NCI-H2196 (cell line): ENCODE results near the gene CIRBP.
"Not testable (repeated sequence)": the region's sequence is repeated elsewhere in the genome, so short reads cannot be mapped to it uniquely, and the experiment has no call there.

Experiments
- DNase-seq: peaks from one replicate; lab custom pipeline; 2025; ENCODE audit not compliant: unreplicated experiment; lab: John Stamatoyannopoulos, UW

Gene CIRBP

DNA sequence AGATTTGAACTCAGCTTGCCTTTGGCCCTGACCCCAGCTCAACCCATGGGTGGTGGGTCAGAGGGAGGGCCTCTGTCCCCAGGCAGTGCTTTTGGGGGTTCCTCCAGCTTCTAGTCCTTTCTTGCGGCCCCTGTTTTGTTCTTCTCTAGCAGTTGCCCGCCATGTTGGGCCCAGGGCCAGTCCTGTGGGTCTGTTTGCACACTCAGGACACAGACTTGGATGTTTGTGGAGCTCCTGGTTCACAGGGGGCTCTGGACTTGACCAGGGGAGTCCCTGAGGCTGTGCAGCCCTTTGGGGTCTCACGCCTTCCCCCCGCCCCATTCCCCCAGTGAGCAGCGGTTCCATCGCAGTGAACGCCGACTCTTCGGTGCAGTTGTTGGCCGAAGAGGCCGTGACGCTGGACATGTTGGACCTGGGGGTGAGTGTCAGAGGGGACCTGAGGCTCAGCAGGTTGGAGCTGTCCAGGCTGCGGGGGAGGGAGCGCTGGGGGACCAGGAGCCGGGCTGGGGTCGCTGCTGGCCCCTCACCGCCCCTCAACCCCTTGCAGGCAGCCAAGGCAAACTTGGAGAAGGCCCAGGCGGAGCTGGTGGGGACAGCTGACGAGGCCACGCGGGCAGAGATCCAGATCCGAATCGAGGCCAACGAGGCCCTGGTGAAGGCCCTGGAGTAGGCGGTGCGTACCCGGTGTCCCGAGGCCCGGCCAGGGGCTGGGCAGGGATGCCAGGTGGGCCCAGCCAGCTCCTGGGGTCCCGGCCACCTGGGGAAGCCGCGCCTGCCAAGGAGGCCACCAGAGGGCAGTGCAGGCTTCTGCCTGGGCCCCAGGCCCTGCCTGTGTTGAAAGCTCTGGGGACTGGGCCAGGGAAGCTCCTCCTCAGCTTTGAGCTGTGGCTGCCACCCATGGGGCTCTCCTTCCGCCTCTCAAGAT lies 25.1 kb upstream of the CIRBP start:
- peak; percentile 82 for DNase-seq

DNA sequence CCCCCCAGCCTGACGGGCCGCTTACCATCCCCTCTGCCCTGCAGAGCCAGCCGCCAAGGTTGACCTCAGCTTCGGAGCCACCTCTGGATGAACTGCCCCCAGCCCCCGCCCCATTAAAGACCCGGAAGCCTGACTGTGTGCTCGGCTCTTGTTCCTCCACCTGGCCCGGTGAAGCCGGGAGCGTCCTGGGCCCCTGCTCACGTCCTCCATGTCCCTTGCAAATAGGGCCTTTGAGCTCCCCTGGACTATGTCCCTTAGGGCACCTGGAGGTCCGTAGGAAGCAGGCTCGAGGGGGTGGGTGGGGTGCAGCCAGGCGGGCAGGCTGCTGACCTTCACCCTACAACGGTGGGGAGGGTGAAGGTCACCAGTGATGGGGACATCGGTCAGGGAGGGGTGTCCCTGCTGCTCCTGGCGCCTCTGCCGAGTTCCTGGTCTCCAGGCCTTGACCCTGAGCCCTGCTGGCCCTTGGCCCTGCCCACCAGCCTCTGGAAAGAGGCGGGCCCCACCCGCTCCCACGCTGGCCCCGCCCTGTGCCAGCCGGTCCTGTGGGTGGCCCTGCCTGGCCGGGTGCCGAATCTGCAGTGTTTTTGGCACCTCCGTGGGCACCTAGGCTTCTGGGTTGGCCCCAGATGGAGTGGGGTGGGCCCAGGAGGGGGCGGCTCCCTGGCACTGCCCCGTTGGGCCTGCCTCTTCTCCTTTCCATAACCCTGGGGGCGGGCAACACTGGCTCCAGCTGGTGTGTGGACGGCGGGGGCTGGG lies 24.3 kb upstream of the CIRBP start:
- DNase-seq: peak; percentile 22

DNA sequence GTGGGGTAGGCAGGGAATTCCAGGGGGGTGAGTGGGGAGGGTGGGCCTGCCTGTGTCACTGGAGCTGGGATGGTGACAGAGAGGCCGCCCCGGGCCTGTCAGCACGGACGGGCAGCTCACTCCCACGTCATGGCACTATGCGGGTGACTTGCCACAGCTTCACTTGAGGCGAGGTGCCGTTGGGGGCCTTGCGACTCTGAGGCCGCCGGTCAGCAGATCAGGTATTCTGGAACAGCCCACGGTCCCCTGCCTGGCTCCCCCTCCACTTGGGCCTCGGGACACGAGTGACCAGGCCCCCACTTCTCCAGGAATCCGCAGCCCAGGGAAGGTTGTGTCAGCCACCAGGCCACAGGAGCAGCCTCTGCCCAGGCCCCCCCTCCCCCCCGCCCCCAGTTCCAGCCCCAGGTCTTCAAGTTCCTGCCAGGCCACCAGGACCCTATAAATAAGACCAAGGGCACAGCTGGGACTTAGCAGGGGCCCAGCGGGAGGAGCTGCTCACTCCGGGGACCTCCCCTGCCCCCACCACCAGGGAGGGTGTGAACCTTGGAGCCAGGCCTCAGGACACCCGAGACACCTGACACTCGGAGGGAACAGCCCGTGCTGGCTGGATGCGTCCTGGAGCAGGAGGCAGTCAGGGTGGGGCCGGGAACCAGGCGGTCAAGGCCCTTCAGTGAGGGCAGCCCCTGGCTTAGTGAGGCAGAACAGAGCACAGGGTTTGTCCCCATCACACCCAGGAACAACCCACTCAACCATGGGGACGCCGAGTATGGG lies 23.5 kb upstream of the CIRBP start:
- DNase-seq: peak; percentile 12

DNA sequence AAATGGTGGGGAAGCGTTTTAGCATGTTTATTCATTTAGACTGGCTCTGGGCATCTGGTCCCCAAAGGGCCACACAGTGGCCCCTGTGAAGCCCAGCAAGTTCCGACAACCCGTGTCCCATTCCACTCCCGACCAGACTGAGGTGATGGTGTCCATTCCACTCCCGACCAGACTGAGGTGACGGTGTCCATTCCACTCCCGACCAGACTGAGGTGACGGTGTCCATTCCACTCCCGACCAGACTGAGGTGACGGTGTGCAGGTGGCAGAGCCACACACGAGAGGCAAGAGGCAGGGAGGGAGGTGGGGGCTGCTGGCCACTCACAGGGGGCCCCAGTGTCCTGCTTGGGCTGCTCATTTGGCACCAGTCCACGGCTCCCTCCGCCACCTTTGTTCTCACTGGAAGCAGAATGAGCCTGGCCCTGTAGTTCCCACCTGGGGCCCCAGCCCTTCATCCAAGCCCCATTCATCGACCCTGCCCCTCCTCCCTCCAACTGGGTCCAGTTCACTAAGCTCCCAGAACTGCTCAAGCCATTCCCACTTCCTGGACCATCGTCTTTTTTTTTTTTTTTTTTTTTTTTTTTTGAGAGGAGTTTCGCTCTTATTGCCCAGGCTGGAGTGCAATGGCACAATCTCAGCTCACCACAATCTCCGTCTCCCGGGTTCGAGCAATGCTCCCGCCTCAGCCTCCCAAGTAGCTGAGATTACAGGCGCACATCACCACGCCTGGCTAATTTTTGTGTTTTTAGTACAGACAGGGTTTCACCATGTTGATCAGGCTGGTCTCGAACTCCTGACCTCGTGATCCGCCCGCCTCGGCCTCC lies 22.7 kb upstream of the CIRBP start:
- DNase-seq: not testable (repeated sequence)

DNA sequence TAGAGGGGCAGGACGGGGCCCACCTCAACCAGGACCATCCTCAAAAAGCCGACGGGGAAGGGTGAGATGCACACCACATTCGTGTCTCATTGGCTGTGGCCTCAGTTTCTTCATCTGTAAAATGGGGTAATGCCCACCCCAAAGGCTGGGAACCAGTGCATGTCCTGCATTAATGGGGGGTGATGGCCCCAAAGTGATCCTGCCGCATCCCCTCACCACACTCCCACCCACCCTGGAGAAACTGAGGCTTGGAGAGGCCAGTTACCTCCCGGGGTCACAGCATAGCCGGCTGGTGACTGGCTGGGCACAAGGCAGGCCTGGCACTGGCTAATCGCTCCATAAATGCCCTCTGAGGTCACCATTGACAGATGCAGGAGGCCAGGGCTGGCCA lies 21.4 kb upstream of the CIRBP start:
- no peak for DNase-seq

DNA sequence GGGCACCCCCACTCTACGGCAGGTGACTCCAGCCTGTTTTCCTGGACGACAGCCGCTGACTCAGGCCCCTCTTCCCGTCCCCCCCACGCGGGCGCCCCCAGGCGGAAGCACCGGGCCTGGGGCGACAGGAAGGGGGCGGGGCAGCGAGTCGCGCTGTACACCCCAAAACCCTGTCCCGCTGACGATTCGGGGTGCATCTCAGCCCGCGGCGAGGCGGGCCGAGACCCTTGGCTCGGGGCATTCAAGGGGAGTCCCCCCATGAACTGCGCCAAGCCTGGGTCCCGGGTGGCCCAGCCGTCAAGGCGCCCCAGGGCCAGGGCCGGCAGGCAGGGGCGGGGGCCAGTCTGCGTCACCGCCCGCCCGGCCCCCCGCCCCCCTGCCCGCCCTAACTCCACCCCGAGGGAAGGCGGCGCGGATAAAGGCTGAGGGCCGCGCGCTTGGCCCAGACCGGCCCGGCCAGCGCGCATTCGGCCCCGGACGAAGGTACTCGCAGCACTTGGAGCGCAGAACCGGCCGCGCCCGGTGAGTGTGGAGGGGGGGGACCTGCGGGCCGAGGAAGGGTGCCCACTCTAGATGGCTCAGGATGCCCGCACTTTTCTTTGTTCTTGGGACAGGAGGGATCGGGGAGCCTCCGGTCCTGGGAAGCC lies 20.9 kb upstream of the CIRBP start, which contains the start of gene MIDN:
MIDN (plus strand) TSS at position 445 of the 647 bp plus-strand sequence. CDS start 1,714 bp downstream, outside the sequence.
- DNase-seq: peak; percentile 91

DNA sequence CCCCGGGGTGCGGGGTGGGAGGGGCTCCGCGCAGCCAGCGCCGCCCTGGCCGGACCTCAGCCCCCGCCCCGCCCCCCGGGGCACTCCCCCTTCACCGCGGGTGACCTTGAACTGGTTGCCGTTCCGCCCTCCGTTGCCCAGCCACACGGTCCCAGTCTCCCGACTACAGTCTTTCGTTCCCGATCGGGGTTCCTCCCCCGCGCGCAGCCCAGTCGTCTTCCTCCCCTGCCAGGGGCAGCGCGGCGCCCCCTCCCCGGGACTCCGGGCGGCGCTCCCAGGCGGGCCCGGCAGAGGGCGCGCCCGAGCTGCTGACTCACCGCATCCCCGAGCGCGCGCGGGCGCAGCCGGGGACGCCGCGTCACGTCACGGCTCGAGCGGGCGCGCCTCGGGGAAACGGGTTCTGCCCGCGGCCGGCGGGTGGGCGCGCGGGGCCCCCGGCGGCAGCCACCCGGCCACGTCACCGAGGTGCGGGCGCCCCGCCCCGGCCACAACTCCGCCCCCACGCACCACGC lies 20.3 kb upstream of the CIRBP start:
- DNase-seq: peak; percentile 91

DNA sequence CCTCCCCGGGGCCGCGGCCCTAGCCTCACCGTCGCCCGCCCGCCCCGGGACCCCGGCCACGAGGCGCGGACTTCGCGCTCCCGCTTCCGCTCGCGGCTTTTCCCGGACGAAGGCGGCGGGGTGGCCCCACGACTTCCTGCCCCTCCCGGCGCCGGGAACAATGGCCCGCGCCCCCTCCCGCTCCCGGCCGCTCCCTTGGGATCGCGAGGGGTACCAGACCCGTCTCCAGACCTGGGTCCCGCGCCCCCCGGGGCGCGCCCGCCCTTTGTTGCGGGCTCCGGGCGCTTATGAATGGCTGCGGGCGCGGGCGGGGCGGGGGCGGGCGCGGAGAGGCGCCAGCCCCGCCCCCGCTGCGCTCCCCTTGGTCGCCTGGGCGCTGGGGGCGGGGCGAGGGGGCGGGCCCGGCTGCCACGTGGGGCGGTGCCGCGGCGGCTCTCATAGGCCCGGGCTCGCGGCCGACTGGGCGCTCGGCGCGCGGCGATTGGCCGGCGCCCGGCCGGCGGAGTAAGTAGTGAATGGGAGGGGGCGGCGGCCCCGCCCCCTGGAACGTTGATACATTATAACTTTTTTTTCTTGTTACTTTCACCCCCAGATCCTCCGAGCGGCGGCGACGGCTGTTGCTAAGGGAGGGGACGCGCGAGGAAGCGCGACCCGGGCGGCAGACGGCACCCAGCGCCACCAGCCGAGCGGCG lies 19.7 kb upstream of the CIRBP start:
- DNase-seq: peak; percentile 95

DNA sequence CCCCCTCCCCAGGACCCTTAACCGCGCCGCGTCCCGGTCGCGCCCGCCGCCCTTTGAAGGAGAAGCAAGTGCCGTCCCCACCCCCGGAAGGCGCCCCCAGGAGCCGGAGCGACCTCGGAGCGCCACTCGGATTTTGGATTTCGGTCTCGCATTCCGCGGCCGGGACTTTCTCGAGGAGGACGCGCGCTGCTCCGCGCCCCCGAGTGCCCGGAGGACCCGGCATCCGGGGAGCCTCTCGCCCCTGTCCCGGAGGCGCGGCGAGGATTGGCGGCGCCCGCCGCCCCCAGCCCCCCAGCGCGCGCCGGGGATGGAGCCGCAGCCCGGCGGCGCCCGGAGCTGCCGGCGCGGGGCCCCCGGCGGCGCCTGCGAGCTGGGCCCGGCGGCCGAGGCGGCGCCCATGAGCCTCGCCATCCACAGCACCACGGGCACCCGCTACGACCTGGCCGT lies 19.1 kb upstream of the CIRBP start:
- no peak for DNase-seq

DNA sequence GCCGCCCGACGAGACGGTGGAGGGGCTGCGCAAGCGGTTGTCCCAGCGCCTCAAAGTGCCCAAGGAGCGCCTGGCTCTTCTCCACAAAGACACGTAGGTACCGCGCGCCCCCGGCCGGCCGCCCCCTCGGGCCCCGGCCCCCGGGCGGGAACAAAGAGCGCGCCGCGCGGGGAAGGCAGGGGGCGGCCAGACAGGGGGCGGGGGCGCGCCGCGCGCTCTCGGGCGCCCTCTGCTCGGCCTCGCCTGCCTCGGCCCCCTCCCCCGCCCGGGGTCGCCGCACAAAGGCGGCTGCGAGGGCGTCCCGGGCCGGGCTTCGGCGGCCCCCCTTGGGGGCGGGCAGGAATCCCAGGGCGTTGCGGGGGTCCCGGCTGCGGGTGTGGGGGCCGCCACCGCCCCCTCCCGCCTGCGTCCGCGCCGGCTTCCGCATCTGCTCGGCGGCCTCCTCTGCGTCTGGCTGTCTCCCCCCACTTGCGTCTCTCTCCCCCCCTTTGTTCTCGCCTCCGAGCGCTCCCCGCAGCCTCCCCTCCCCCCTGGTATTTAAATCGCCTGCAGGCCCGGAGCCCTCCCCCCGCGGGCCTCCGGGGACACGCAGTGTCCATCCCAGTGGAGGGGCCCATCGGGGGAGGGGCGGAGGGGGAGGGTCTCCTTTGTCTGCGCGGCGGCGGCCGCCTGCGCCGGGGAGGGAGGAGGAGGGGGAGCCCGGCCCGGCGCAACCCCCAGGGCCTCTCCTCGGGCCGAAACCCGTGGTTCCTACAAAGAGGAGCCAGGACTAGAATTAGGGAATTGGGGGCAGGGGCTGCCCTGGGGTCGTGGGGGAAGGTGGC lies 18.5 kb upstream of the CIRBP start:
- peak; percentile 47 for DNase-seq

DNA sequence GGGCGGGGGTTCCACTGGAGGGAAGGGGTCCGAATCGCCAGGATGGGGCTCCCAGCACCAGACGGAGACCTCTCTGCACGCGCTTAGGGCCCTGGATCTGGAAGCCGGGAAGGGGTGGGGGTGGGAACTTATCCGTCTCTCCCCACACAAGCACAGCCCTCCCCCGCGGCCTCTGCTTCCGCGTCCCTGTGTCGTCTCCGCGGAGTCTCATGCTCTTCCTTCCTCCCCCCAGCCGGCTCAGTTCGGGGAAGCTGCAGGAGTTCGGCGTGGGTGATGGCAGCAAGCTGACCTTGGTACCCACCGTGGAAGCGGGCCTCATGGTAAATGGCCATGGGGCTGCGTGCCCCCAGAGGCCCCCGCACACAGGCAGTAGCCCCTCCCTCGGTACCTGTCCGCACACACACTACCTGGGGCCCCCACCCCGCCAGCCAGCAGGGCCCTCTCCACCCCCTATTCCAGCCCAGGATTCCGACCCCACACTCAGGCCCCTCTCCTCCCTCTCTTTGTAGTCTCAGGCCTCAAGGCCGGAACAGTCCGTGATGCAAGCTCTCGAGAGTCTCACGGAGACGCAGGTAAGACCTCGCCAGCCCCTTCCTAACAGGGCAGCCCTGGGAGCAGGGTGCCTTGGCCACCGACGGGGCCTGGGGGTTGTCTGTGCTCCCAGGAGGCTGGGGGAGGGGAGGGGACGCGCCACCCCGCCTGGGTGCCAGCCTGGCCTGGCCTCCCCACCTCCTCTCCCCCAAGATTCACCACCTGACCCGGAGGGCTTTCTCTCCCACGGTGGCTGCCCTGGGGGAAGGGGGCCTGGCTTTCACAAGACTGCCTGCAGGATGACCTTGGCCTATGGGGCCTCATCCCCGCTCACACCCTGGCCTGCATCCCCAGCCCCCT lies 17.6 kb upstream of the CIRBP start:
- peak; percentile 57 for DNase-seq

DNA sequence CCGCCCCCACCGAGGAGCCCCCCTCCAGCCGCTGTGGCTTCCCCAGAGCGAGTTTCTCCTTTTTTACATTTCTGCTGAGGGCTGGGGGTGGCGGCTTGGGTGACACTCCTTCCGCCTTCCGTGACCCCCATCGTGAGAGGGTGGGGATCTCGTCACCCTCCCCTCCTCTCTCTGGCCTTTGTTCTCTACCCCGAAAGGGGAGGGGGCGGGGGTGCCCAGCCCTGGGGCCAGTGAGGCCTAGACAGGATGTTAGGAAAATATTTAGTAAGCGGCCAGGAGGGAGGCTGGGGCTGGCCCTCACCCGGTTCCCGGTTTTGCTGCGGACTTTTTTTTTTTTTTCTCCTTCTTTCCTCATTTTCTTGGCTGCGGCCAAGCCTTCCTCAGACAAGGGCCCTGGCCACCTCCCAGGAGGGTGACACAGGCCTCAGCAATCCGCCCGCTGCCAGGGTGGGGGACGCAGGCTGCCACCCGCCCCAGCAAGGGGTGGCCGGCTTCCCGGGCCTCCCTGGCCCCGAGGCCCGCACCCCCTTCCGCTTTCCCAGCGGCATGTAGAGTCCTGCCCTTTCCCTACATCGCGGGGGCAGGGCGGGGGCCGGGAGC lies 16.8 kb upstream of the CIRBP start:
- DNase-seq: peak; percentile 83

DNA sequence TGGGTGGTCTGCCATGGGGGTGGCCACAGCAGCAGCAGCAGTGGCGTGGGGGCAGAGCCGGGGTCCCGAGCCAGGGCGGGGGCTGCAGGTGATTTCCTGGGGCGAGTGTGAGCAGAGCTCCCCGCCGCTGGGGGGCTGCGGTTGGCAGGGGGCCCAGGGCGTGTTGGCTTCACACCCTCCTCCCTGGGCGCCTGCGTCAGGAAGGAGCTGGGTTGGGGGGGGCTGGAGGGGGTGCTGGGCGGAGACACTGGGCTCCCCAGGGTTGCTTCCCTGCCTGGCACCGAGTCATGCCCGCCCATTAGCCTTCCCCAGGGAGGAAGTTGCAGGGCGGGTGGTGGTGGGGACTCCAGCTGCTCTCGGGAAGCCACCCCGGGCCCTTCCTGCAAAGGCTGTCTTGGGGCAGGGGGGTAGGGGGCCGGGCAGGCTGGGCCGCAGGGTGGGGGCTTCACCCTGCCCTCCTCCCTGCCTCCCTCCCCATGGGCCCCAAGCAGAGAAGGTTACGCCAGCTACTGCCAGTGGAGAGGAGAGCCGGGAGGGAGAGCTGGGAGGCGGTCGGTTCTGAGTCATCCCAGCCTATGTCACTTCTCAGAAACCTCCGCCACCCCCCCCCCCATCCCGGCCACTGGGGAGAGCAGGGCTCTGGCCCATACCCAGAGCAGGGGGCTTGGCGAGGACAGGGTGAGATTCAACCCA lies 16.2 kb upstream of the CIRBP start:
- peak; percentile 96 for DNase-seq

DNA sequence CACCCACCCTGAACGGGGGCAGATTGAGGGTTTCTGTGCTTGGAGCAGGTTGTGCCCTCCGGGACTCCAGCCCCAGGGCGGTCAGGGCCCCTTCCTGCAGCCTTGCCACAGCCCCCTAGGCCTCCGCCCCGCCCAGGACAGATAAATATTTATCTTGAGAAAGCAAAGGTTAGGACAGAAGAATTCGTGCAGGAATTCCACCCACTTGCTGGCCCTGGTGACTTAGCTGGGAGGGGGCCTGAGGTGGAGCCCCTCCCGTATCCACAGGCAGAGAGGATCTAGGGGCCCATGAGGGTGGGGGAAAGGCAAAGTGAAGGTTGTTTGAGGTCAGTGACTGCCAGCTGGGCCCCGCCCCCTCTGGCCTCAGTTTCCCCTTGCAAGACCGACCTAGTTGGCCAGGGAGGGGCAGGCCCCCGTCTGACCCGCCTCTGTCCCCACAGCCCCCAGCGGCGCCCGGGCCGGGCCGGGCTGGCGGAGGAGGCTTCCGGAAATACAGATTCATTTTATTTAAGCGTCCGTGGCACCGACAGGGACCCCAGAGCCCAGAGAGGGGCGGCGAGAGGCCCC lies 15.5 kb upstream of the CIRBP start:
- DNase-seq: no peak

DNA sequence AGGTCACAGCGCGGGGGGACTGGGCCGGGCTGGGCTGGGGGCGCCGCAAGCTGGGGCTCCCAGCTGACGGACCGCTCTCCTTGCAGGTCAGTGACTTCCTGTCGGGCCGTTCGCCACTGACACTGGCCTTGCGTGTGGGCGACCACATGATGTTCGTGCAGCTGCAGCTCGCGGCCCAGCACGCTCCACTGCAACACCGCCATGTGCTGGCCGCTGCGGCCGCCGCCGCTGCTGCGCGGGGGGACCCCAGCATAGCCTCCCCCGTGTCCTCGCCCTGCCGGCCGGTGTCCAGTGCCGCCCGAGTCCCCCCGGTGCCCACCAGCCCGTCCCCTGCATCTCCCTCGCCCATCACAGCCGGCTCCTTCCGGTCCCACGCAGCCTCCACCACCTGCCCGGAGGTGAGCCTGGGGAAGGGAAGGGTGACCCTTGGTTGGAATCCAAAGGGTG lies 15.0 kb upstream of the CIRBP start:
- no peak for DNase-seq
